GM18870 (cell line): ENCODE data around the gene ASTN2.

Source experiments
- ATAC-seq: cut with Tn5 transposase; IDR thresholded peaks from one replicate; pipeline ENCODE4 v1.9.1; 2021; ENCODE audit warnings: moderate library complexity; ENCODE audit not compliant: unreplicated experiment

The ASTN2 gene

GRCh38 chr9:117180896-117181445, 233.9 kb downstream of the ASTN2 start:
- ATAC-seq = no peak

- no peak for ATAC-seq
These were observed 236.1 kb downstream of the ASTN2 start for GRCh38 chr9:117178596-117179375.

GRCh38 chr9:117170567-117170966, 244.3 kb downstream of the ASTN2 start:
- ATAC-seq = no peak

GRCh38 chr9:117169089-117169621, 245.7 kb downstream of the ASTN2 start:
- ATAC-seq = no peak

- ATAC-seq = no peak
These were observed 250.3 kb downstream of the ASTN2 start for GRCh38 chr9:117164512-117164911.

- ATAC-seq = no peak
These were observed 254.6 kb downstream of the ASTN2 start for GRCh38 chr9:117160254-117160653.

- no peak for ATAC-seq
These were observed 257.9 kb downstream of the ASTN2 start for GRCh38 chr9:117156771-117157535.

GRCh38 chr9:117156144-117156688, 258.6 kb downstream of the ASTN2 start:
- ATAC-seq = no peak

GRCh38 chr9:117153021-117153420, 261.8 kb downstream of the ASTN2 start:
- ATAC-seq = no peak

- ATAC-seq = no peak
These were observed 263.1 kb downstream of the ASTN2 start for GRCh38 chr9:117151716-117152115.

- ATAC-seq = no peak
These were observed 264.9 kb downstream of the ASTN2 start for GRCh38 chr9:117149996-117150395.

- no peak for ATAC-seq
These were observed 268.9 kb downstream of the ASTN2 start for GRCh38 chr9:117145811-117146490.

- no peak for ATAC-seq
These were observed 269.8 kb downstream of the ASTN2 start for GRCh38 chr9:117145081-117145480.

GRCh38 chr9:117138231-117138630, 276.6 kb downstream of the ASTN2 start:
- no peak for ATAC-seq

GRCh38 chr9:117136461-117136860, 278.4 kb downstream of the ASTN2 start:
- no peak for ATAC-seq

GRCh38 chr9:117135501-117136098, 279.3 kb downstream of the ASTN2 start:
- no peak for ATAC-seq

- ATAC-seq = no peak
These were observed 279.9 kb downstream of the ASTN2 start for GRCh38 chr9:117134826-117135500.

GRCh38 chr9:117126871-117127270, 288.0 kb downstream of the ASTN2 start:
- no peak for ATAC-seq

- no peak for ATAC-seq
These were observed 289.3 kb downstream of the ASTN2 start for GRCh38 chr9:117125531-117125930.

- ATAC-seq = no peak
These were observed 291.1 kb downstream of the ASTN2 start for GRCh38 chr9:117123729-117124128.
